CD4-positive, alpha-beta T cell (primary cell): ENCODE measurements around the gene GRID2. TPM values are rescaled to one million over a fixed set of nuclear protein-coding genes. Genes with fewer than 3 reads are reported as not detected.

Source experiments
- ATAC-seq: fragments of 200-7000 bp; cut with Tn5 transposase; one replicate; pipeline ENCODE4 v1.10.0; 2022; ENCODE audit warnings: mild to moderate bottlenecking; ENCODE audit not compliant: poor library complexity
- CTCF ChIA-PET: fragments of 350-600 bp; sonication (Branson Sonifier 250); formaldehyde crosslinking; loops from one replicate; lab custom pipeline; 2021; ENCODE audit warnings: antibody characterized with exemption, inconsistent platforms; lab: Charles Lee
- POLR2A ChIA-PET: fragments of 350-600 bp; sonication (Branson Sonifier 250); formaldehyde crosslinking; loops from one replicate; lab custom pipeline; 2021; ENCODE audit warnings: antibody characterized with exemption, inconsistent platforms; lab: Charles Lee
- DNase-seq, 14 experiments: peaks; one replicate each; pipeline ENCODE4 v3.0.0-alpha.2; 2013 to 2020; ENCODE audit warnings: mixed read lengths in 2 of 14
- H3K27ac ChIP-seq, 2 donors: one replicate each; pipeline versions ENCODE4 v1.5.1 to v1.7.0; 2013; ENCODE audit warnings: low read length in 2 of 2, low read depth in 1 of 2, mild to moderate bottlenecking in 1 of 2
- H3K27me3 ChIP-seq, 2 experiments: 1 replicate in 1 of 2; 2 replicates in 1 of 2; pipeline versions ENCODE4 v1.6.1 to v1.7.0; 2013; ENCODE audit warnings: low read length in 2 of 2, control low read depth in 1 of 2, mild to moderate bottlenecking in 1 of 2, moderate library complexity in 1 of 2; ENCODE audit not compliant: insufficient read depth in 2 of 2, control insufficient read depth in 1 of 2
- H3K36me3 ChIP-seq: one replicate; pipeline ENCODE4 v1.6.1; 2013; ENCODE audit warnings: low read length, control low read depth; ENCODE audit not compliant: insufficient read depth
- H3K4me1 ChIP-seq: one replicate; pipeline ENCODE4 v1.6.1; 2013; ENCODE audit warnings: low read length, control low read depth; ENCODE audit not compliant: insufficient read depth
- H3K4me3 ChIP-seq: one replicate; pipeline ENCODE4 v1.5.1; 2013; ENCODE audit warnings: mild to moderate bottlenecking, low read length, moderate library complexity
- H3K9me3 ChIP-seq, 2 experiments: 1 replicate in 1 of 2; 2 replicates in 1 of 2; pipeline versions ENCODE4 v1.6.1 to v1.7.0; 2013; ENCODE audit warnings: low read length in 2 of 2, mild to moderate bottlenecking in 2 of 2, control low read depth in 1 of 2, moderate library complexity in 1 of 2; ENCODE audit not compliant: control insufficient read depth in 1 of 2, insufficient read depth in 1 of 2
- H3K27ac Mint-ChIP-seq: one replicate; pipeline ENCODE4 v1.8.0; 2020; ENCODE audit warnings: mixed read lengths
- H3K27me3 Mint-ChIP-seq: one replicate; pipeline ENCODE4 v1.8.0; 2021; ENCODE audit warnings: mixed read lengths
- H3K36me3 Mint-ChIP-seq: one replicate; pipeline ENCODE4 v1.8.0; 2021; ENCODE audit warnings: low read depth, mixed read lengths
- H3K4me1 Mint-ChIP-seq: one replicate; pipeline ENCODE4 v1.8.0; 2021; ENCODE audit warnings: low read depth, mixed read lengths
- H3K4me3 Mint-ChIP-seq: one replicate; pipeline ENCODE4 v1.8.0; 2020; ENCODE audit warnings: mild to moderate bottlenecking, mixed read lengths
- H3K9me3 Mint-ChIP-seq: one replicate; pipeline ENCODE4 v1.8.0; 2020; ENCODE audit warnings: mixed read lengths
- intact Hi-C, 2 experiments: fragments of 100-400 bp; cut with DNase I in 1 of 2; cut with micrococcal nuclease in 1 of 2; formaldehyde crosslinking; loops; one replicate each; pipeline versions ENCODE4 v1.15.1 to v1.9.0; 2023 to 2025; cut with DNase I, micrococcal nuclease
- total RNA-seq, 174 experiments: library from RNA in 2 of 174; stranded (reverse) in 2 of 174; gene quantifications; one replicate each; pipeline ENCODE4 v1.2.3 and lab custom pipeline; 2021 to 2026
- TF ChIP-seq, protein P1 (sequence below): fragments of 200-600 bp; IDR thresholded peaks from one replicate; pipeline ENCODE4 v1.8.0; 2022; ENCODE audit warnings: antibody characterized with exemption, mild to moderate bottlenecking

The GRID2 gene
- total RNA-seq, 2 experiments from 2014 or later, result not detected

DNA sequence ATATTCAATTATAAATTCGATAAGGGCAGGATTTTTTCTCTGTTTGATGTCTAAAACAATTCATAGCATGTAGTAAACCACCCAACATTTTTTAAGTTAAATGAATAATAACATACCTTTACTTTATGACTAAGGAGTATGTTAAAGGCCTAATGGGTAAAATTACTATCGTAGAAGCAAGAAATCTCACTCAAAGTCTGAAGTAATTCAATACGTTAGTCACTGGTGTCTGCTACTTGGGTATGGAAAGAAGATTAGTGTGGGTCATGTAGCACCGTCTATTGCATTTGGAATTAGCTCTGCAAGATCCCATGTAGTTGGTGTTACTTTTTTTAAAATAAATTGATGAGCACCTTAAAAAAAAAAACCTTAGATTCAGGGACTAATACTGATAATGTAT, 374.5 kb downstream of the GRID2 start:
- TF ChIP-seq, protein P1, sequence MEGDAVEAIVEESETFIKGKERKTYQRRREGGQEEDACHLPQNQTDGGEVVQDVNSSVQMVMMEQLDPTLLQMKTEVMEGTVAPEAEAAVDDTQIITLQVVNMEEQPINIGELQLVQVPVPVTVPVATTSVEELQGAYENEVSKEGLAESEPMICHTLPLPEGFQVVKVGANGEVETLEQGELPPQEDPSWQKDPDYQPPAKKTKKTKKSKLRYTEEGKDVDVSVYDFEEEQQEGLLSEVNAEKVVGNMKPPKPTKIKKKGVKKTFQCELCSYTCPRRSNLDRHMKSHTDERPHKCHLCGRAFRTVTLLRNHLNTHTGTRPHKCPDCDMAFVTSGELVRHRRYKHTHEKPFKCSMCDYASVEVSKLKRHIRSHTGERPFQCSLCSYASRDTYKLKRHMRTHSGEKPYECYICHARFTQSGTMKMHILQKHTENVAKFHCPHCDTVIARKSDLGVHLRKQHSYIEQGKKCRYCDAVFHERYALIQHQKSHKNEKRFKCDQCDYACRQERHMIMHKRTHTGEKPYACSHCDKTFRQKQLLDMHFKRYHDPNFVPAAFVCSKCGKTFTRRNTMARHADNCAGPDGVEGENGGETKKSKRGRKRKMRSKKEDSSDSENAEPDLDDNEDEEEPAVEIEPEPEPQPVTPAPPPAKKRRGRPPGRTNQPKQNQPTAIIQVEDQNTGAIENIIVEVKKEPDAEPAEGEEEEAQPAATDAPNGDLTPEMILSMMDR, result no peak
- Mint-ChIP-seq H3K27me3 (no peaks in the 10 kb centered on the region), H3K9me3 (peaks cover 4% of the 10 kb centered on the region), H3K4me1 (no peaks in the 10 kb centered on the region), H3K4me3 (no peak overlapping the region), H3K36me3 (no peaks in the 10 kb centered on the region), H3K27ac (no peak overlapping the region)
- Histone ChIP-seq H3K36me3 (no peaks in the 10 kb centered on the region), H3K27me3 (no peaks in the 10 kb centered on the region), H3K27ac (no peak overlapping the region), H3K4me1 (no peaks in the 10 kb centered on the region), H3K4me3 (no peak overlapping the region), H3K9me3 (peaks cover 0 to 14% of the 10 kb centered on the region in 2 experiments)
- CTCF ChIA-PET, result no interaction called here
- intact Hi-C loops, result no loop called here
- POLR2A ChIA-PET, result no interaction called here
- DNase-seq, result no peak
- no peak for ATAC-seq

DNA sequence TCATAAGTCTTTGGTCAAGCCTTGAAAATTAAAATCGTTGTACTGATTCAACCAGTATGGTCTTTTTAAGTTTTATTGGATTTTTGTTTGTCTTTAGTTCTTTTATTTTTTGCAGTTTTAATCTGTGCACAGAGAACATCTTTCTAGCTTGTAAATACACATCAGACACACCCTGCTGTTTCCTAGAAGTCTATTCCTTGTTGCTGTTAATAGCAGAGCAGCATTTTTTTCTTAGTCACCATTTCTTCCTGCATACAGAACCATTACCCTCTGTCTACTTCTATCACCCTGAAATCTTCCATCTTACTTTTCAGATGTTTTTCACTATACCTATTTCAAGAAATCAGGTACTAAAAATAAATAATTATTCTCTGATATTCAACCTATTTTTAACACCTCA, 375.4 kb downstream of the GRID2 start:
- H3K9me3 Mint-ChIP-seq, result peaks cover 4% of the 10 kb centered on the region
- H3K4me3 Mint-ChIP-seq, result no peak overlapping the region
- CTCF ChIA-PET, result interaction anchor here (0.7 kb wide), 1 partner anchor 105 kb away, joined by 3 read pairs; no protein-coding TSS in a partner anchor
- Histone ChIP-seq H3K36me3 (no peaks in the 10 kb centered on the region), H3K27ac (no peak overlapping the region), H3K4me1 (no peaks in the 10 kb centered on the region), H3K27me3 (no peaks in the 10 kb centered on the region), H3K9me3 (peaks cover 0 to 14% of the 10 kb centered on the region in 2 experiments), H3K4me3 (no peak overlapping the region)
- TF ChIP-seq, protein P1, result no peak
- H3K36me3 Mint-ChIP-seq, result no peaks in the 10 kb centered on the region
- no peak for DNase-seq
- no peaks in the 10 kb centered on the region for H3K27me3 Mint-ChIP-seq
- ATAC-seq, result no peak
- H3K27ac Mint-ChIP-seq, result no peak overlapping the region
- POLR2A ChIA-PET, result no interaction called here
- no peaks in the 10 kb centered on the region for H3K4me1 Mint-ChIP-seq
- intact Hi-C loops, result no loop called here

DNA sequence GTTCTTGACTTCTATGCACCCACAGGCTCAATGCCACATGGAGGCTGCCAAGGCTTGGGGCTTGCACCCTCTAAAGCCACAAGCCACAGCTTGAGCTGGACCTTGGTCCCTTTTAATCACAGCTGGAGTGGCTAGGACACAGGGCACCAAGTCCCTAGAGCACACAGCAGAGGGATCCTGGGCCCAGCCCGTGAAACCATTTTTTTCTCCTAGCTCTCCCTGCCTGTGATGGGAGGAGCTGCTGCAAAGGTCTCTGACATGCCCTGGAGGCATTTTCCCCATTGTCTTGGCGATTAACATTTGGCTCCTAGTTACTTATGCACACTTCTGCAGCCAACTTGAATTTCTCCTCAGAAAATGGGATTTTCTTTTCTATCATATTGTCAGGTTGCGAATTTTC, 410.9 kb downstream of the GRID2 start:
- Mint-ChIP-seq H3K27me3 (no peaks in the 10 kb centered on the region), H3K4me1 (no peaks in the 10 kb centered on the region), H3K4me3 (no peak overlapping the region), H3K27ac (no peak overlapping the region), H3K9me3 (peaks cover 7% of the 10 kb centered on the region), H3K36me3 (no peaks in the 10 kb centered on the region)
- TF ChIP-seq, protein P1, result no peak
- no peak overlapping the region for H3K4me3 ChIP-seq
- no peaks in the 10 kb centered on the region for H3K27me3 ChIP-seq
- H3K9me3 ChIP-seq, result peaks cover 0 to 6% of the 10 kb centered on the region in 2 experiments
- H3K27ac ChIP-seq, result no peak overlapping the region
- DNase-seq (no peak), ATAC-seq (no peak)
- intact Hi-C loops, result no loop called here
- no peaks in the 10 kb centered on the region for H3K36me3 ChIP-seq
- no peaks in the 10 kb centered on the region for H3K4me1 ChIP-seq
- POLR2A ChIA-PET, result no interaction called here
- CTCF ChIA-PET, result no interaction called here
